Embryonic facial prominence (tissue), 1 donor: ENCODE data around the gene SH3RF3.

Experiments used
- DNase-seq: peaks from one replicate; pipeline ENCODE4 v3.0.0-alpha.2; 2016; ENCODE audit errors: extremely low spot score

SH3RF3 gene

GRCh38 chr2:109350526-109350925, 221.5 kb downstream of the SH3RF3 start:
- no peak for DNase-seq

DNA sequence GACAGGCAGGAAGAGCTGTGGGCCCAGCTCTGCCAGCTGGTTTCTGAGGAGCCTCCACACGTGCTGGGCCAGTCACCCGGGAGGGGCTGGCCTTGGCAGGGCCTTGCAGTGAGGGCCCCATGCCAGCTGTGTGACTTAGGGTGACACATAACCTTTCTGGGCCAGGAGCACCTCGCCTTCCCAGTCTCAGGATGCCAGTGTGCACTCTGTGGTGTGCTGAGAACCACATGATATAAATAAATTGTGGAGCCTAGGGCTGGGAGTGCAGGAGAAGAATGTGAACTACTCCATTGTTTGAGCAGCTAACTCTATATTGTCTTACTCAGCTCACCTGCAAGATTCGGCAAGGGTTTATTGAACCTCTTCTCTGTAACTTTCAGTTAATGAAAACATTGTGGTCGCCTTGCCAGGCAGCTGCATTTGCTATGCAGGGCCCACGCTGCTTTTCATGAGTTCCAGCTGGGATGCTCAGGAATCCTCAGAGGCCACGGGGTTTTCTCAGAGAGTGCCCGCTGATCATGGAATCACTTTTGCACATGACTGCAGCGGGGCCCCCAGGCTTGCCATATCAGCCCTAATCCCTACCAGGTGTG, 222.3 kb downstream of the SH3RF3 start:
- DNase-seq, result no peak

- DNase-seq, result no peak
Measured at GRCh38 chr2:109352056-109352897, 223.3 kb downstream of the SH3RF3 start.

GRCh38 chr2:109352898-109353689, 224.1 kb downstream of the SH3RF3 start:
- DNase-seq, result no peak

DNA sequence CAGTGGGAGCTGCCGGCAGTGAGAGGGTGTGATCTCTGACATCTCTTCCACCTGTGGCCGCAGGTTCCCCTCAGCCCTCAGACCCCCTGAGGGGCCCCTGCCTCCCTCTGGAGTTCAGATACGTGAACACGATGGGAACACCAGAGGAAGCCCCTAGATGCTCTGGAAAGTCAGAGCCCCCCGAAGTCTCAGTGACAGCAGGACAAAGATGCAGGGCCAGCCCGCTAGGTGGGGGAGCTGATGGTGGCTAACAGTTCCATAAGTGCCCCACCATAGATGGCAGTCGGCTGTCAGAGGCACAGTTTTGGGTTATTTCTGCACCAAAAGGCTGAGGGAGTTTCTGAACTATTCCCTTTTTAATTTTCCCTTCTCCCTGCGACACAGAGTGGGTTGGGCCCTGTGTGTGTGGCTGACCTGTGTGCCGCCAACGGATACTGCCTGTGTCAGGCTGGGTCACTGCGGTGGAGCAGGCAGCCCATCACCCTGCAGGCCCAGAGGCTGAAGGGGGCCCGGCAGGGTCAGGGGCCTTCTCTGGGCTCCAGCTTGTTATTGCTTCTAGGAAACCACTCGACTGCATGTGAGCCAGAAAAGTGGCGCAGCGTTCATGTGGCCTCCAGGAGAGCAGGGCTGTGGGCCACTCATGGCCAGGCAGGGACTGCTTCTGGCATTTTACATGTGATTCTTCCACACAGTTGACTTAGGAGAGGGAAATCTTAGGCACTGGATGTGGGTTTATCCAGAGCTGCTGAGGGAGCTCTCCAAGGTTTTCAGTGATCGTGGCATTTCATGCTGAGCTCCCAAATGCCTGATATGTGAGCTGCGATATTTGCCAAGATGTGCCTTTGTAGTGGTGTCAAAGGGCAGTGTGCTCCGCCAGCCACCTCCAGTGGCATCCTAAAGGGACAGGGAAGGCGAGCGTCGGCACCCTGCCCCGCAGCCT, 225.1 kb downstream of the SH3RF3 start:
- DNase-seq, result no peak

GRCh38 chr2:109355192-109355843, 226.3 kb downstream of the SH3RF3 start:
- no peak for DNase-seq

DNA sequence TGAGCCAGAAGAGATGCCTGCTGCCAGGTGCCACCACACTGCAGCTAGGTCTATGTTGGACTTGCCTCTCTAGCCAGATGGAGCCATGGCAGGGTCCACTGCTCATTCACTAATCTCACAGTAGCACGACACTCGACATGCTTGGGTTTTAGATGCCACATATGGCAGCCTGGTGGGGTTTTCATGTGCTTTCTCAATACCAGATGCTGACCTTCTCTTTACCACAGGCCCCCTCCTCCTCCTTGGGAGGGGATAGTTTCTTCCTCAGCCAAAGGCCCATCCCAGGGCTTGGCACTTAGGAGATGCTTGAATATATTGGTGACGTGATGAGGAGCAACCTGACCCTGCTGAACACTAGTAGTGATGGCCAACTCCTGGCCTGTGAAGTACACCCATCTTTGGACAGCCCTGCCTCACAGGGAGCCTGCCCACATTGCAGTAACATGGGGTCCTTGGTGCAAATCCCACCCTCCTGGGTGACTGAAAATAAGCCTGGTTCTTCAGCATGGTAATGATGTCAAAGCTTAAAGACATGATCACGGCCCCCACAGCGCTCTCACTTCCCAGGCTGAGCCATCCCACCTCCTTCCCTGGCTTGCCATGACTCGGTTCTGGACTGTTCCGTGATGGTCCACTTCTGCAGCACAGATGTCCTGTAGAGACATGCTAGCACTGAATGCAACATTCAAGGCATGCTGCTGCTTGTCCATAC, 227.5 kb downstream of the SH3RF3 start:
- no peak for DNase-seq

- DNase-seq, result no peak
Measured at GRCh38 chr2:109364217-109364616, 235.2 kb downstream of the SH3RF3 start.

DNA sequence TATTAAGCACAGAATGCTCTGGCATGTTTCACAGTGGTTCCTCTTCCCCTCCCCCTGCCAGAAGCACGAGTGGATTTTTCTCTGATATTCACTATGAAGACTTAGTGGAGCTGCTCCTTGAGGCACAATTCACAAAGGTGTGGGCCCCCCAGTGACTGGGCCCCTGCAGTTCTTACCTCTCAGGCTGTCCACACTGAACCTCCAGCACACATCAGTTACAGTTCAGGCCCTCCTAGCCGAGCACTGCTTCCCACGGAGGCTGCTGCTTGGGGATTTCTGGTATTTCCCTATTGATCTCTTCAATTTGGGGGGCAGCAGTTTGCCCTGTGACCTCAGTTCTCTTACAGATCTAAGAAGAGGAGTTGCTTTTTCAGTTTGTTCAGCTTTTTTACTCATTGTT, 236.1 kb downstream of the SH3RF3 start:
- no peak for DNase-seq

DNA sequence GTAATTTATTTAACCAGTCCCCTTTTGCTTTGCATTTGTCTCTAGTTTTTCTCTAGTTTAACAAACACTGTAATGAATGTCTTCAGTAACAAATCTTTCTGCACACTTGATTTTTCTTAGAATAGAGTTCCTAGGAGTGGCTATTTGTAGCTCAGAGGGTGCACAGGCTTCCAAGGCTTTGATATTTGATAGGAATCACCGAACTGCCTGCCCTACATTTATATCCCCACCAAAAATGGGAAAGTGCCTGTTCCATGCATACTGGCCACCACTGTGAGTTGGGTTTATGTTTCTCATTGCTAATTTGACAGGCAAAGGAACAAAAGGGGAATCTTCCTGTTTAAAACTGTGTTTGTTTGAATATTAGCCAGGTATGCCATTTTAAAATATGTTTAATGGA, 238.7 kb downstream of the SH3RF3 start:
- DNase-seq, result no peak

DNA sequence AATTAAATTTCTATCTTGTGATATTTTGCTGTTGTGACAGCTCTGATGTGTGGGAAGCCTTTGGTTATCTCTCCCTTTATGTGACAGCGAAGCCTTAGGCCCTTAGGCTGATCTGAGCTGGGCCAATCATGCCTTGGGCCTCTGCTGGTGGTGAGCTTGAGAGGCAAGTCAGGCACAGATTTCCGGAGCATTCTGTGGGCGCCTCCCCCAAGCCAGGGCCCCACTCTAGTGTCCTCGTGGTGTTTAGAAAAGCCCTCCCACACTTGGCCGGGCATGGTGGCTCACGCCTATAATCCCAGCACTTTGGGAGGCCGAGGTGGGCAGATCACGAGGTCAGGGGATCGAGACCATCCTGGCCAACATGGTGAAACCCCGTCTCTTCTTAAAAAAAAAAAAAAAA, 239.8 kb downstream of the SH3RF3 start:
- DNase-seq, result no peak

DNA sequence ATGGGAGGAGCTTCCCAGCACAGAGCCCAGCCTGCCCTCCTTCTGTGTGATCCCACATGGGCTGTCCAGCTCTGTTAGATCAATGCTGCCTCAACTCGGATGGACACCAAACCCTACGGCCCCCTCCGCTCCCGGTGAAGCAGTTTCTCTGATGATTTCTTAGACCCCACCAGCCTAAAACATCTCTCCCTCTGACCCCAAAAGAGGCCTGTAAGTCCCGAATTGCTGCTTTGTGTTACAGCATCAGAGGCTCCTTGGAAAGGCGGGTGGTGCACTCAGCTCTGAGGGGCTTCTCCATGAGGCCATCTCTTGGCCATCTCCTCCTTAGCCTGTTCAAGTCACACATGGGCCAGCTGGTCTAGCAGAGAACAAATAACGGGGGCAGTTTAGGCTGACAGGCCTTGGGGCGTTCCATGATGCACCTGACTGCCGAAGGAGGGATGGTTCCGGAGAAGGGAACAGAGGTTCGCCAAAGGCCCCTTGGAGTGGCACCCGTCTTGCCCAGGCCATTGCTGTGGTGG, 240.7 kb downstream of the SH3RF3 start:
- DNase-seq, result no peak

DNA sequence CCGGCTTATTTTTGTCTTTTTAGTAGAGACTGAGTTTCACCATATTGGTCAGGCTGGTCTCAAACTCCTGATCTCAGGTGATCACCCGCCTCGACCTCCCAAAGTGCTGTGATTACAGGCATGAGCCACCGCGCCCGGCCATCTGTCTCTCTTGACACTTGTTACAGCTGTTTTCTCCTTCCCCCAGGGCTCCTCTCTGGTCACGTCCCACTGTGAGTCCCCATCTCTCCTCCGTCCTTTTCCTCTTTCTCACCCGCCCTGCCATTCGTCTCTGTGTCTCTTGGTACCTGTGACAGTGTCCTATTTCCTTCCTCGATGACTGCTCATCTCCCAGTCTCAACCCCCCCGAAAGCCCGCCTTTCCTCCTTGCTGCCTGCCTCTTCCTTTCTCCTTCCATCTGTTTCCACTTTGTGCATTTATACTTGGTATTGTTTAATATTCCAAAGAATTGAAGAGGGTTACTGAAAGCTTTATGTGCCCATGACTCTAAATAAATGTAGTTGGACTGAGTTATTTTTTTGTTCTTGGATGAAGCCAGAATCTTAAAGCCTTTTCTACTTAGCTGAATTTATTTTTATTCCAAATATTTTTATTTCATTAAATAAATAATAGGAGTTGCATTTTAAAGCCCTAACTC, 241.5 kb downstream of the SH3RF3 start:
- no peak for DNase-seq

- no peak for DNase-seq
Measured at GRCh38 chr2:109371481-109372170, 242.6 kb downstream of the SH3RF3 start.

DNA sequence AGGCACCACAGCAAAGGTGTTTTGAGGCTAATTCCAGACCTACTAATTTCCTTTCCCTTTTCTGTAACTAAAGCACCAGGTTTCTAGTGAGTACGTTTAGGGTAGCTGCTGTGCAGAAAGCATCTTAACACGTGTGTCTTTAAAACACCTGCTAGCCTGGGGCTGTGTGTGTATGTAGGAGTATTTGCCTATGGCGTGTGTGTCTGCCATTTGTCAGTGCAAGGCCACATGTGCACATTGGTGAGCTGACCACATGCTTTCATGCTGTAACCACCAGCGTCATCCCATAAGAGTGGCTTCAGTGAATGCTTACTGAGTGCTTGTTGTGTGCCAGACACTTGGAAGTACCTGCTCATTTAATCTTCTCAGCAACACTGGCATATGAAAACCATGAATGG, 243.2 kb downstream of the SH3RF3 start:
- no peak for DNase-seq

DNA sequence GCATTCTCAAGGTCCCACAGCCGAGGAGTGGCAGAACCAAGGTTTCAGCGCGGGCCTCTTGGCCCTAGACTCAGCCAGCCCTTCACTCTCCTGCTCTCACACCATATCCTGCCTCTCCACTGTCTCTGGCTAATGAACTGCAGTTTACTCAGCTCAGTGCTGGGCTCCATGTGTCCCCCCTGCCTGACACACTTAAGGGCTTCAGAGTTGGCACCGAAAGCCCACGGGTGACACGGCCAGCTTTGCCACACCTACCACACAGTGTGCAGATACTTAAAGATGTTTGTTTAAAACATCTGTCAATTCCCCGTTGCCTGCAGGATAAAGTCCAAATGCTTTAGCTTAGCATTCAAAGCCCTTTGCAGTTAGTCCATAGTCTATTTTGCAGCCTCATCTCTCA, 243.6 kb downstream of the SH3RF3 start:
- no peak for DNase-seq

- DNase-seq, result no peak
Measured at GRCh38 chr2:109373791-109374547, 245.0 kb downstream of the SH3RF3 start.

DNA sequence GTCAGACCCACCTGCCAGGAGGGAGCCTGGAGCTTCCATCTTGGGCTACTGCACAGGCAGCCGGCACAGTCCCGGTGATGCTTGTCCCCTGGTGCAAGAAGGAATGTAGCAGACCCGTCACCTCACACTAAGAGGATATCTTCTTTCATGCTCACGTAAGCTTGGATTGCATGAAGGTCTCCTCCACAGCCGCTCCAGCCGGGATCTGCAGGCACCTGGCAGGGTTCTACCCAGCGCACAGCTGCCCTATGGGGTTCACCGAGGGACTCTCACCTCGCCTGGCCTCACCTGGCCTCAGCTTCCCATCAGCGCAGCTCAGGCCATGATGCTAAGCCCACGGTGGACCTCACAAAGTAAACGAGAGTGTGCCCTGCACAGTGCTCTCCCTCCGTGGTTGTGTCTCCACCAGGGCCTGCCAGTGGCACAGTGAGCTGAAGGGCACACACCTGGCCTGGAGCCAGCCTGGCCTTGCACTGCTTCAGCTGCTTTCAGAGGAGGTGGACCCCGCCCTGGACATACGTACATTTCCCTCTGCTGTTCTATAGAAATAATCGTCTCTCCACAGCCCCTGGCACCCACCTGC, 245.6 kb downstream of the SH3RF3 start:
- DNase-seq, result no peak
